ENCODE measurements around the gene EPHB6. TPM values are rescaled to one million over a fixed set of nuclear protein-coding genes. Genes with fewer than 3 reads are reported as not detected.

Gene EPHB6
- total RNA-seq, 1 donor from 2014 or later, result 15.7 TPM

DNA sequence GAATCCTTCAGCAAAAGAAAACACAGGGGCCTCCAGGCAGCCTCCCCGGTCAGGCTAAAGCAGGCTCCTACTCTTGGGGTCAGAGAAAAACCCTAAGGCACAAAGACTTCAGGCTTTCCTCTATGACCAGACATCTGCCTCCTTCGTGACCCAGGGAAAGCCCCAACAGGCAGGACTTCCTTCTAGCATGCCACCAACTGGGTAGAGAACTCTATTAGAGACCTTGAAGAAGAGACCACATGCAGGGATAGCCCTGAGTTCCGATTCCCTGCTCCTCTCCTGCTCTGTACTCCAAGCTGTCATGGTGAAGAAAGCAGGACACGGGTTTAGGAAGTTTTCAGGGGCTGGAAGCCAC, 29.4 kb downstream of the EPHB6 start:
- Histone ChIP-seq H4K20me1 (ENCODE audit: insufficient read depth, low read length) (no peaks in the 10 kb centered on the region), H3K4me1 (ENCODE audit: insufficient read depth, low read length) (no peaks in the 10 kb centered on the region), H3K9me3 (ENCODE audit: insufficient read depth, low read depth, low read length) (no peaks in the 10 kb centered on the region), H3K9ac (ENCODE audit: low read length) (no peak overlapping the region), H3K36me3 (ENCODE audit: insufficient read depth, low read length) (no peaks in the 10 kb centered on the region), H2AFZ (ENCODE audit: low read depth, low read length) (no peak overlapping the region), H3K79me2 (ENCODE audit: insufficient read depth, low read length) (no peaks in the 10 kb centered on the region), H3K27ac (ENCODE audit: low read depth, low read length) (no peak overlapping the region), H3K4me2 (ENCODE audit: low read length) (no peak overlapping the region), H3K27me3 (ENCODE audit: insufficient read depth, low read length) (peaks cover 10% of the 10 kb centered on the region), H3K4me3 (ENCODE audit: insufficient read depth, low read depth, low read length) (no peak overlapping the region)
- no peak overlapping the region for H3K4me3 Mint-ChIP-seq (ENCODE audit: unreplicated experiment)
- TF ChIP-seq EZH2 (IDR thresholded peaks at IDR 0.05; ENCODE audit: insufficient read depth, low read length), result no peak
- TF ChIP-seq, protein P1, sequence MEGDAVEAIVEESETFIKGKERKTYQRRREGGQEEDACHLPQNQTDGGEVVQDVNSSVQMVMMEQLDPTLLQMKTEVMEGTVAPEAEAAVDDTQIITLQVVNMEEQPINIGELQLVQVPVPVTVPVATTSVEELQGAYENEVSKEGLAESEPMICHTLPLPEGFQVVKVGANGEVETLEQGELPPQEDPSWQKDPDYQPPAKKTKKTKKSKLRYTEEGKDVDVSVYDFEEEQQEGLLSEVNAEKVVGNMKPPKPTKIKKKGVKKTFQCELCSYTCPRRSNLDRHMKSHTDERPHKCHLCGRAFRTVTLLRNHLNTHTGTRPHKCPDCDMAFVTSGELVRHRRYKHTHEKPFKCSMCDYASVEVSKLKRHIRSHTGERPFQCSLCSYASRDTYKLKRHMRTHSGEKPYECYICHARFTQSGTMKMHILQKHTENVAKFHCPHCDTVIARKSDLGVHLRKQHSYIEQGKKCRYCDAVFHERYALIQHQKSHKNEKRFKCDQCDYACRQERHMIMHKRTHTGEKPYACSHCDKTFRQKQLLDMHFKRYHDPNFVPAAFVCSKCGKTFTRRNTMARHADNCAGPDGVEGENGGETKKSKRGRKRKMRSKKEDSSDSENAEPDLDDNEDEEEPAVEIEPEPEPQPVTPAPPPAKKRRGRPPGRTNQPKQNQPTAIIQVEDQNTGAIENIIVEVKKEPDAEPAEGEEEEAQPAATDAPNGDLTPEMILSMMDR (IDR thresholded peaks at IDR 0.05; ENCODE audit: insufficient read depth, low read depth, low read length), result no peak
- no peaks in the 10 kb centered on the region for H3K36me3 Mint-ChIP-seq (ENCODE audit: low read depth, unreplicated experiment)
- H3K27me3 Mint-ChIP-seq (ENCODE audit: low read depth, unreplicated experiment), result peaks cover 25% of the 10 kb centered on the region
- DNase-seq (ENCODE audit: low read depth), result no peak
- no peak for FAIRE-seq
- no peaks in the 10 kb centered on the region for H3K9me3 Mint-ChIP-seq (ENCODE audit: unreplicated experiment)
- H3K27ac Mint-ChIP-seq (ENCODE audit: unreplicated experiment), result no peak overlapping the region
- no peaks in the 10 kb centered on the region for H3K4me1 Mint-ChIP-seq (ENCODE audit: low read depth, unreplicated experiment)

DNA sequence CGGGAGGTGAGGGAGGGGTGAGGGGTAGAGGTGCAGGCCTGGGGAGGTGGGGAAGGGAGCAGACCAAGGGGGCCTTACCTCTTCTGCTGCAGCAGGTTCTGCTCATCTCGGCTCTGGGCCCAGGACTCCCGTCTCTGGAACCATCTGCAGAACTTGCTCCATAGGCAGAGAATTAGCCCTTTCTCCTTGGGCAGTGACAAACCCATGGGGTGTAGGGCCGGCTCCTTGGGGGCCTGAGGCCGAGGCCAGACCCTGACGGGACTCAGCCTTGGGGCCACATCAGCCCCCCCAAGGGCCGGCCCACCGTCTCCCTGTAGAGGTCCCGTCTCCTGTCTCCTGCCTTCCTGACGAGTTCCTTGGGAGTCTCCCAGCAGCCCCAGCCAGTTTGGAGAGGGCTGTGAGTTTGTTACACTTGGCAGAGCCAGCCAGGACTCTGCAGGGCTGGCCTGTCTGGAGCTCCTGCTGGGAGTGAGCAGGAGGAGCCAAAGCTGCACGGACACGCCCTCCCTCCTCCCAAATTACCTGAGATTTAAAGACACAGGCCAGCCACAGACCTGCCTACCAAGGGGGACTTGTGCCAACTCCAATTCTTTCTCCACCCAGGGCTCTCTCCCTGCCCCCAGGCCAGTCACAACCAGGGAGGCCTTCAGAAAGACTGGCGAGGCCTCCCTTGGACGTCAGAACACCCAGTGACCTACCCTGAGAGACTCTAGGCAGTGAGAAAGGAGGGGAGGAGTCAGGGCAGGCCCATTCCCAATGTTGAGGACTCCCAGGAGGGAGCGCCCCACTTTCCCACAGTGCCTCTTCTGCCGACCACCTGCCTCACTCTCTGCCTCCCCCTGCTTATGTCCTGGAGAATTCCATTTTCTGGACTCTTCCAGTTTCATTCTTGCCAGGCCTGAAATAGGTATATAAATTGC, 30.7 kb downstream of the EPHB6 start, which contains the start of gene TRPV6:
Gene TRPV6 (minus strand): TSS at position 435 of the 920 bp plus-strand sequence.
- TF ChIP-seq EZH2 (IDR thresholded peaks at IDR 0.05; ENCODE audit: insufficient read depth, low read length), result no peak
- TF ChIP-seq, protein P1 (IDR thresholded peaks at IDR 0.05; ENCODE audit: insufficient read depth, low read depth, low read length), result no peak
- H3K9me3 Mint-ChIP-seq (ENCODE audit: unreplicated experiment), result no peaks in the 10 kb centered on the region
- H3K4me3 Mint-ChIP-seq (ENCODE audit: unreplicated experiment), result no peak within 1 kb of the TSS
- peaks cover 15% of the 10 kb centered on the region for H3K27me3 Mint-ChIP-seq (ENCODE audit: low read depth, unreplicated experiment)
- no peaks in the 10 kb centered on the region for H3K36me3 Mint-ChIP-seq (ENCODE audit: low read depth, unreplicated experiment)
- H3K79me2 ChIP-seq (ENCODE audit: insufficient read depth, low read length), result no peaks in the 10 kb centered on the region
- FAIRE-seq (no peak), DNase-seq (ENCODE audit: low read depth) (no peak)
- H3K4me2 ChIP-seq (ENCODE audit: low read length), result no peak within 1 kb of the TSS
- no peaks in the 10 kb centered on the region for H3K36me3 ChIP-seq (ENCODE audit: insufficient read depth, low read length)
- no peaks in the 10 kb centered on the region for H3K4me1 ChIP-seq (ENCODE audit: insufficient read depth, low read length)
- H3K9me3 ChIP-seq (ENCODE audit: insufficient read depth, low read depth, low read length), result no peaks in the 10 kb centered on the region
- no peak within 1 kb of the TSS for H3K27ac Mint-ChIP-seq (ENCODE audit: unreplicated experiment)
- no peak within 1 kb of the TSS for H2AFZ ChIP-seq (ENCODE audit: low read depth, low read length)
- H3K27me3 ChIP-seq (ENCODE audit: insufficient read depth, low read length), result peaks cover 2% of the 10 kb centered on the region
- no peak within 1 kb of the TSS for H3K4me3 ChIP-seq (ENCODE audit: insufficient read depth, low read depth, low read length)
- no peaks in the 10 kb centered on the region for H3K4me1 Mint-ChIP-seq (ENCODE audit: low read depth, unreplicated experiment)
- no peaks in the 10 kb centered on the region for H4K20me1 ChIP-seq (ENCODE audit: insufficient read depth, low read length)
- no peak within 1 kb of the TSS for H3K9ac ChIP-seq (ENCODE audit: low read length)
- H3K27ac ChIP-seq (ENCODE audit: low read depth, low read length), result no peak within 1 kb of the TSS

DNA sequence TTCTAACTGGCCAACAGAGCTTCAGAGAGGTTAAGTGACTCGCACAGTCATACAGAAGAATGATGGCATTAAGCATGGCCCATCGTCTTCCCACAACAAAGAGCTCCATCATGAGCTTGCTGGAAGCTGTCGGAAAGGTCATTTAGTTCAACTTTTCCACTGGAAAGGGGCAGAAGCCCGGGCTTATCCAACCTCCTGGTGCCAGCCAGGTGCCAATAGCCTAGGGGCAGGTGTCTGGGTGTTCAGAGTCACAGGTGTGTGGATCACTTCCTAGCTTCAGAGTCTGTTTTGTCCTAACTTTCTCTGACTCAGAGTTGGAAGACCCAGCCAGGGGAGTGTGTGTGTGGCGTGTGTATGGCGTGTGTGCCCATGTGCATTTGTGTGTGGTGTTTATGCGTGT, 32.0 kb downstream of the EPHB6 start:
- no peak for FAIRE-seq

More for the DNA sequence above, 32.0 kb downstream of the EPHB6 start:
- no peaks in the 10 kb centered on the region for H3K79me2 ChIP-seq (ENCODE audit: insufficient read depth, low read length)
- DNase-seq (ENCODE audit: low read depth), result no peak
- H3K4me2 ChIP-seq (ENCODE audit: low read length), result no peak overlapping the region
- H3K27ac Mint-ChIP-seq (ENCODE audit: unreplicated experiment), result no peak overlapping the region
- no peaks in the 10 kb centered on the region for H3K9me3 Mint-ChIP-seq (ENCODE audit: unreplicated experiment)
- no peak overlapping the region for H3K9ac ChIP-seq (ENCODE audit: low read length)
- no peak overlapping the region for H3K4me3 Mint-ChIP-seq (ENCODE audit: unreplicated experiment)
- H3K9me3 ChIP-seq (ENCODE audit: insufficient read depth, low read depth, low read length), result no peaks in the 10 kb centered on the region
- H3K4me1 ChIP-seq (ENCODE audit: insufficient read depth, low read length), result no peaks in the 10 kb centered on the region
- no peak overlapping the region for H3K4me3 ChIP-seq (ENCODE audit: insufficient read depth, low read depth, low read length)
- no peak overlapping the region for H3K27ac ChIP-seq (ENCODE audit: low read depth, low read length)
- H2AFZ ChIP-seq (ENCODE audit: low read depth, low read length), result no peak overlapping the region
- peaks cover 18% of the 10 kb centered on the region for H3K27me3 Mint-ChIP-seq (ENCODE audit: low read depth, unreplicated experiment)
- H3K27me3 ChIP-seq (ENCODE audit: insufficient read depth, low read length), result peaks cover 2% of the 10 kb centered on the region
- H3K36me3 ChIP-seq (ENCODE audit: insufficient read depth, low read length), result no peaks in the 10 kb centered on the region
- no peaks in the 10 kb centered on the region for H3K36me3 Mint-ChIP-seq (ENCODE audit: low read depth, unreplicated experiment)
- H4K20me1 ChIP-seq (ENCODE audit: insufficient read depth, low read length), result no peaks in the 10 kb centered on the region
- H3K4me1 Mint-ChIP-seq (ENCODE audit: low read depth, unreplicated experiment), result no peaks in the 10 kb centered on the region
- TF ChIP-seq, protein P1 (IDR thresholded peaks at IDR 0.05; ENCODE audit: insufficient read depth, low read depth, low read length), result no peak
- no peak for TF ChIP-seq EZH2 (IDR thresholded peaks at IDR 0.05; ENCODE audit: insufficient read depth, low read length)
